ENCODE results near the gene BBX.

The BBX gene

GRCh38 chr3:107660306-107660976 is 137.7 kb downstream of the BBX start:
- no peak for DNase-seq

- no peak for DNase-seq
These were observed 138.8 kb downstream of the BBX start for GRCh38 chr3:107661447-107662123.

GRCh38 chr3:107662124-107662507 is 139.4 kb downstream of the BBX start:
- no peak for DNase-seq

- no peak for DNase-seq
These were observed 139.8 kb downstream of the BBX start for GRCh38 chr3:107662586-107662985.

- DNase-seq = no peak
These were observed 140.5 kb downstream of the BBX start for GRCh38 chr3:107663266-107663665.

- no peak for DNase-seq
These were observed 141.9 kb downstream of the BBX start for GRCh38 chr3:107664614-107665013.

GRCh38 chr3:107665351-107665750 is 142.6 kb downstream of the BBX start:
- DNase-seq = no peak

GRCh38 chr3:107666853-107667252 is 144.1 kb downstream of the BBX start:
- no peak for DNase-seq

GRCh38 chr3:107668416-107668815 is 145.7 kb downstream of the BBX start:
- DNase-seq = no peak

GRCh38 chr3:107668963-107669362 is 146.2 kb downstream of the BBX start:
- no peak for DNase-seq

- no peak for DNase-seq
These were observed 146.9 kb downstream of the BBX start for GRCh38 chr3:107669669-107670068.

GRCh38 chr3:107670986-107671385 is 148.2 kb downstream of the BBX start:
- DNase-seq = no peak

GRCh38 chr3:107674371-107674770 is 151.6 kb downstream of the BBX start:
- no peak for DNase-seq

- DNase-seq = no peak
These were observed 152.6 kb downstream of the BBX start for GRCh38 chr3:107675233-107675900.

GRCh38 chr3:107676469-107677309 is 153.9 kb downstream of the BBX start:
- DNase-seq = no peak

GRCh38 chr3:107679921-107680320 is 157.2 kb downstream of the BBX start:
- DNase-seq = no peak

- DNase-seq = no peak
These were observed 157.9 kb downstream of the BBX start for GRCh38 chr3:107680698-107681097.

GRCh38 chr3:107681396-107681795 is 158.6 kb downstream of the BBX start:
- no peak for DNase-seq

- DNase-seq = no peak
These were observed 159.8 kb downstream of the BBX start for GRCh38 chr3:107682580-107682979.

- no peak for DNase-seq
These were observed 160.7 kb downstream of the BBX start for GRCh38 chr3:107683447-107683846.

GRCh38 chr3:107684431-107684925 is 161.7 kb downstream of the BBX start:
- no peak for DNase-seq

- DNase-seq = no peak
These were observed 162.6 kb downstream of the BBX start for GRCh38 chr3:107685383-107685782.

- DNase-seq = no peak
These were observed 164.4 kb downstream of the BBX start for GRCh38 chr3:107687056-107687581.
